Right hindlimb (tissue), 1 donor: ENCODE measurements around the gene ZNF101.

Experiments
- DNase-seq: peaks from one replicate; pipeline ENCODE4 v3.0.0-alpha.2; 2018

Gene ZNF101

GRCh38 chr19:19668230-19669012, at the start of gene ZNF101:
Gene ZNF101, plus strand, starts transcription at chr19:19668839. Its CDS starts 125 bp downstream, at chr19:19668964.
- peak; percentile 93 for DNase-seq

- DNase-seq: no peak
These were observed 49.3 kb upstream of the ZNF101 start for GRCh38 chr19:19619181-19619848.

GRCh38 chr19:19619849-19620210, 48.8 kb upstream of the ZNF101 start:
- DNase-seq: no peak

GRCh38 chr19:19623383-19623782, 45.3 kb upstream of the ZNF101 start:
- DNase-seq: no peak

- DNase-seq: no peak
These were observed 44.5 kb upstream of the ZNF101 start for GRCh38 chr19:19624032-19624570.

- DNase-seq: no peak
These were observed 41.8 kb upstream of the ZNF101 start for GRCh38 chr19:19626516-19627472.

GRCh38 chr19:19627621-19628500, 40.8 kb upstream of the ZNF101 start, which contains the start of gene LPAR2:
Gene LPAR2, minus strand, starts transcription at chr19:19628220. Its CDS starts 945 bp downstream, at chr19:19627275.
- DNase-seq: peak; percentile 69

- no peak for DNase-seq
These were observed 40.0 kb upstream of the ZNF101 start for GRCh38 chr19:19628501-19629134.

- DNase-seq: no peak
These were observed 38.6 kb upstream of the ZNF101 start for GRCh38 chr19:19630062-19630414.

- DNase-seq: no peak
These were observed 38.2 kb upstream of the ZNF101 start for GRCh38 chr19:19630426-19630825.

GRCh38 chr19:19631346-19631745, 37.3 kb upstream of the ZNF101 start:
- DNase-seq: no peak

GRCh38 chr19:19632661-19633060, 36.0 kb upstream of the ZNF101 start:
- no peak for DNase-seq

GRCh38 chr19:19633711-19634515, 34.7 kb upstream of the ZNF101 start:
- DNase-seq: no peak

GRCh38 chr19:19634516-19635312, 33.9 kb upstream of the ZNF101 start:
- no peak for DNase-seq

GRCh38 chr19:19635313-19635702, 33.3 kb upstream of the ZNF101 start:
- no peak for DNase-seq

- no peak for DNase-seq
These were observed 32.0 kb upstream of the ZNF101 start for GRCh38 chr19:19636573-19637185.

- DNase-seq: no peak
These were observed 31.5 kb upstream of the ZNF101 start for GRCh38 chr19:19637186-19637522.

GRCh38 chr19:19637523-19638251, 31.0 kb upstream of the ZNF101 start:
- no peak for DNase-seq
